ENCODE data around the gene MGAT4A. TPM values are rescaled to one million over a fixed set of nuclear protein-coding genes. Genes with fewer than 3 reads are reported as not detected.
A peak's percentile ranks its signal among the peaks of the same experiment; 100 is the strongest.

Gene MGAT4A
- total and polyA plus RNA-seq, 2 of the 13 experiments (the other 11 are each of a cell fraction or from before 2014, with no cell fraction given) = 47.2 to 90.9 TPM

- no peak for TF ChIP-seq ZNF816 (CRISPR knock-in tag; IDR thresholded peaks at IDR 0.05; ENCODE audit: borderline replicate concordance)
- TF ChIP-seq ZNF343 (CRISPR knock-in tag; IDR thresholded peaks at IDR 0.05) = no peak
- TF ChIP-seq ZNF3 (CRISPR knock-in tag; IDR thresholded peaks at IDR 0.05) = no peak
- TF ChIP-seq ZNF362 (CRISPR knock-in tag; IDR thresholded peaks at IDR 0.05; ENCODE audit: borderline replicate concordance) = peak; percentile 85; the same call in 1 of the 2 replicates
- 0 out of 2 replicates have a peak, but pooled peaks have one; percentile 27 for TF ChIP-seq ZNF639 (CRISPR knock-in tag; conservative IDR thresholded peaks at IDR 0.05)
- no peak for TF ChIP-seq ZNF720 (CRISPR knock-in tag; IDR thresholded peaks at IDR 0.05)
- TF ChIP-seq FOXO4 (CRISPR knock-in tag; conservative IDR thresholded peaks at IDR 0.05) = no peak
- no peak for TF ChIP-seq ZNF367 (CRISPR knock-in tag; IDR thresholded peaks at IDR 0.05; ENCODE audit: borderline replicate concordance)
- TF ChIP-seq ZNF430 (CRISPR knock-in tag; IDR thresholded peaks at IDR 0.05) = no peak
- no peak for TF ChIP-seq ZNF496 (CRISPR knock-in tag; IDR thresholded peaks at IDR 0.05; ENCODE audit: insufficient replicate concordance)
- no peak for TF ChIP-seq SUZ12 (IDR thresholded peaks at IDR 0.05; ENCODE audit: low read depth, low read length)
- no peak for TF ChIP-seq ZNF740 (CRISPR knock-in tag; IDR thresholded peaks at IDR 0.05)
- no peak for TF ChIP-seq SNAI1 (CRISPR knock-in tag; IDR thresholded peaks at IDR 0.05; ENCODE audit: borderline replicate concordance)
- no peak for TF ChIP-seq ZNF652 (CRISPR knock-in tag; IDR thresholded peaks at IDR 0.05; ENCODE audit: borderline replicate concordance, low read depth)
- TF ChIP-seq ATAD3A (CRISPR knock-in tag; IDR thresholded peaks at IDR 0.05) = no peak
- TF ChIP-seq KLF12 (CRISPR knock-in tag; IDR thresholded peaks at IDR 0.05; ENCODE audit: borderline replicate concordance) = no peak
- no peak for TF ChIP-seq ZBTB2 (CRISPR knock-in tag; IDR thresholded peaks at IDR 0.05; ENCODE audit: low read depth)
- TF ChIP-seq ATRX (CRISPR knock-in tag; IDR thresholded peaks at IDR 0.05; ENCODE audit: borderline replicate concordance) = no peak
- no peak for TF ChIP-seq GPBP1L1 (CRISPR knock-in tag; IDR thresholded peaks at IDR 0.05)
- TF ChIP-seq CSRNP1 (CRISPR knock-in tag; IDR thresholded peaks at IDR 0.05) = no peak
Measured at GRCh38 chr2:98649135-98649991, 81.6 kb downstream of the MGAT4A start (continued).
